ENCODE measurements around the gene CTCFL. TPM values are rescaled to one million over a fixed set of nuclear protein-coding genes. Genes with fewer than 3 reads are reported as not detected.

Gene CTCFL
- polyA plus RNA-seq, 3 donors from 2014 or later: not detected

DNA sequence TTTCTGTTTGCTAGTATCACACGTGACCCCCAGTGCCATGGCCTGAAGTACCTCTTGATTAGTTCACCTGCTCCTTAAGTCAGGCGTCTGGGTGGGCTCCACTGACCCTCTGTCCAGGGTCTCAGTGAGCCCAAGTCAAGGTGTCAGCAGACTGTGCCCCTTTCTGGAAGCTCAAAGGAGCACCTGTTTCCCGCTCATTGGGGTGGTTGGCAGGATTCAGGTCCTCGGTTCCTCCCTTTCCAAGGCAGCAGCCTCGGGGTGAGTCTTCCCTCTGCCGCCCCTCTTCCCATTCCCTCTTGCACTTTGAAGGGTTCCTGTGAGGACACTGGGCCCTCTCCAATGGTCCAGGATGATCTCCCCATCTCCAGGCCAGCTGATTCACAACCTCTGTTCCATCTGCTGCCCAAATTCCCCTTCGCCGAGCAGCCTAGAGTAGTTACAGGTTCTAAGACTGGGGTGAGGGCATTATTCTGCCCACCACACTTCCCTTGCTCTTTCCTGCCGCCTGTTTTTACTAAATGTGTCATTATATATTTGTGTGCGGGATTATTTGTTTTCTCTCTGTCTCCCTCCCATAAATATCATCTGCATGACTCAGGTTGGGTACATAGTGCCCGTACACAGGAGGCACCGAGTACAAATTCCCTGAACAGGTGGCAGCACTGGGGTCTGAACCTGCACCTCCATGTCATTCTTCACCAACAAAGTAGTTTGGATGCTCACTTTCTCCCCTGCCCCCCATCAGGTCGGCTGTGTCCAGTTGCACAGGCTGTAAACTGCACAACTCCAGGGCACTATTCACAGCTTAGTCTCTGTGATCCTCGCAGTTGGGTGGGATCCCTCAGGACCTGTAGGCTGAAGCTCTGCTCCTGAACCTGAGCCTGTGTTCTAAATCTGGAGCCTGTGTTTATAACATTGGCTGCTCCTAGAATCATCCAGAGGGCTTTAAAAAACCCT lies 75.3 kb downstream of the CTCFL start:
- peaks cover 42 to 44% of the 10 kb centered on the region in 2 donors for H3K4me1 Mint-ChIP-seq
- peak overlapping the region in 5 of 6 donors; percentile 42 to 94 (median 62) for H3K27ac Mint-ChIP-seq
- no peaks in the 10 kb centered on the region for H3K9me3 Mint-ChIP-seq
- peaks cover 2 to 4% (median 4%) of the 10 kb centered on the region in 3 donors for H3K27me3 Mint-ChIP-seq (ENCODE audit: low read depth in 3 of 3)
- no peak for DNase-seq
- peak overlapping the region; percentile 65 to 76 (median 69) for H3K4me3 Mint-ChIP-seq
- H3K36me3 Mint-ChIP-seq: no peaks in the 10 kb centered on the region

GRCh38 chr20:57448764-57449354 lies 76.1 kb downstream of the CTCFL start:
- Mint-ChIP-seq H3K4me3 (no peak overlapping the region), H3K27me3 (ENCODE audit: low read depth in 3 of 3) (peaks cover 2 to 4% (median 4%) of the 10 kb centered on the region in 3 donors), H3K4me1 (peaks cover 42% of the 10 kb centered on the region in 2 donors), H3K9me3 (no peaks in the 10 kb centered on the region), H3K36me3 (no peaks in the 10 kb centered on the region), H3K27ac (peak overlapping the region in 2 of 6 donors; percentile 41 to 54)
- DNase-seq: no peak

Other genes with a start within 250 kb of the CTCFL start
- not detected for gene SPO11, start 195.3 kb downstream of the CTCFL start, polyA plus RNA-seq
- 10 to 100 TPM; 35.7 to 54.5 (median 40.3) TPM for gene RAE1, start 173.9 kb downstream of the CTCFL start, polyA plus RNA-seq
- 10 to 100 TPM; 43.6 to 89.1 (median 80.4) TPM for gene RBM38, start 133.7 kb downstream of the CTCFL start, polyA plus RNA-seq
- gene PCK1, start 36.0 kb upstream of the CTCFL start, polyA plus RNA-seq: not detected
- gene ZBP1, start 95.3 kb upstream of the CTCFL start, polyA plus RNA-seq: 10 to 100 TPM; 29.0 to 43.5 (median 32.2) TPM
- not detected for gene PMEPA1, start 184.9 kb upstream of the CTCFL start, polyA plus RNA-seq